NCI-H187 (cell line): Measurements from ENCODE around the gene PPP1R15B.

Source experiments
- DNase-seq, 2 experiments: peaks; one replicate each; lab custom pipeline; 2025; lab: John Stamatoyannopoulos, UW

The PPP1R15B gene

DNA sequence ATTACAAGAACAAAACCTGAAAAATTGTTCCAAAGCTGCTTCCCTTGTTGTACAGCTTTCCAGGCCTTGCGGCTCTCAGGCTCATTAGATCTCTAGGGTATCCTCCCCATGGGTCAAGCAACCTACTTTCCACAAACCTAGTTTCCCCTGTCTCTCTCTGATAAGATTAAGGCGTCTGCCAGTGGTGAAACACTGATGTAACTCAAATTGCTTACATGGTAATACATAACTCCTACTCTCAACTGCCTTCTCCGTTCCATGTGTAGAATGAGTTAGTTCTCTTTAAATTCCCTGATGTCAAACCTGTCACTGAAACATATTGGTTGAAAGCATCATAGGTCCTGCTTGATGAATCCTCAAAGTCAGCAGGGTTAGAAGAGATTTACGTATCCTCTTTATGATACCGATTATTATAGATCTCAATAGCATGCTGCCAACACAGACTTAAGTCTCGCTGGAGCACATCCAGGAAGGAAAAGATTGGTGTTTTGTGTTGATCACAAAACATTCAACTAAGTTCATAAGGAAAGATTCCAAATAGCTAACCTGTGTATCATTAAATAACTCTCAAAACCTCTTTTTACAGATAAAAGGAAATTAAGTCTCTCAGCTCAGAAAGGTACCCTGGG lies 10.6 kb downstream of the PPP1R15B start:
- no peak for DNase-seq

DNA sequence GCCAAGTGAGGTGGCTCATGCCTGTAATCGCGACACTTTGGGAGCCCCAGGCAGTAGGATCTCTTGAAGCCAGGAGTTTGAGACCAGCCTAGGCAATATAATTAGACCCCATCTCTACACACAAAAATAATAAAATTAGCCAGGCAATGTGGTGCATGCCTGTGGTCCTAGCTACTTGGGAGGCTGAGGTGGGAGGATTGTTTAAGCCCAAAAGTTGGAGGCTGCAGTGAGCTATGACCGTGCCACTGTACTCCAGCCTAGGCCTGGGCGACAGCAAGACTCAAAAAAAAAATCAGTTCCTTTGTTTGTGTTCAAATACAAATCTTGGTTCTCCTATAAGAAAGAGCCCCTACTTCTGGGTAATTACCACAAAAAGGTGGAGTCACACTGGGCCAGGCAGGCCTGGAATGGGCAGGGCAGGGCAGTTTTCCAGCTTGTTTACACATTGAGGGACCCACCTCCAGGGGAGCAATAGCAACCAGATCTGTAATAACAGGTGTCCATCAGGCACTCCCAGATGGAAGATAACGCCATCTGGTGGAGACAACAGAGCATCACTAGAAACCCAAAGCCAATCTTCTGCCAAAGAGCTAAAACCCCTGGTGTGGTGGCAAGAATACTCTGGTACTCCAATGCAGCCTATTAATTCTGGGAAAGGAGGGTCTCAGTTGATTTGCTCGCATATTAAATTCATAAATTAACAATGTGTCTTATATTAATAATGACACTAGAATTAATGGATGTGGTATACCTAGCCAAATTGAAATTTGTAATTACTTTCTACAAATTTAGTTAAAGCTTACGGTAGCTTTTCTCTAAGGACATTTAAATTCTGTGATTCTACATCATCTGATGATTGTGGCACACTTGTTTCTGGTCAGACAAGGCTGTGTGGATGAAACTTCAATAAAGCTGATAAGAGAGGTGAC lies 13.2 kb downstream of the PPP1R15B start:
- peak; percentile 33 to 70 for DNase-seq

- DNase-seq = no peak
These were observed 15.5 kb downstream of the PPP1R15B start for GRCh38 chr1:204396015-204396583.

- no peak for DNase-seq
These were observed 20.0 kb downstream of the PPP1R15B start for GRCh38 chr1:204391629-204392028.

DNA sequence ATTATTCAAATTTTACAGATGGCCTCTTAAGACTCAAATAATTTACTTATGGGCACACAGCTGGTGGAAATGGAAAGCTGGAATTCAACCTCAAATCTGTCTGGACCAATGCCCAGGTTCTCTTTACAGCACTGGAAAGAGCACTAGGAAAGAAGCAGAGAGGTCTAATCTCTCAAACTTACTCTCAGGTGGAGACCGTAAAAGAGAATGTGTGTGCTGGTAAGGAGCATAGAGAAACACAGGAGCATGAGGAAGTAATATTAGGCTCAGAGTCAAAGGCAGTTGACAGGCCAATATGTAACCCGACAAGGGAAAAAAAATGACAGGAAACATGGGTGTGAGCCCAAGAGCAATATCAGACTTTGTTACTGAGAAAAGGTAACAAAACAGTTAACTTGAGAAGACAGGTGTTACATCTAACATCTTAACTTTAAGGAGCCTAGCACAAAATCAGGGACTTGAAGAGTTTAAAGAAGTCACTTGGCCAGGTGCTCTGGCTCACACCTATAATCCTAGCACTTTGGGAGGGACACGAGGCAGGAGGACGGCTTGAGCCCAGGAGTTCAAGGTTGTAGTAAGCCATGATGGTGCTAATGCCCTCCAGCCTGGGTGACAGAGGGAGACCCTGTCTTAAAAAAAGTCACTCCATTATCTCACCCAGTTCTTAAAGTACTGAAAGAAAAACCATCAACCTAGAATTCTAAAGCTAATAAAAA lies 20.7 kb downstream of the PPP1R15B start:
- DNase-seq = no peak

DNA sequence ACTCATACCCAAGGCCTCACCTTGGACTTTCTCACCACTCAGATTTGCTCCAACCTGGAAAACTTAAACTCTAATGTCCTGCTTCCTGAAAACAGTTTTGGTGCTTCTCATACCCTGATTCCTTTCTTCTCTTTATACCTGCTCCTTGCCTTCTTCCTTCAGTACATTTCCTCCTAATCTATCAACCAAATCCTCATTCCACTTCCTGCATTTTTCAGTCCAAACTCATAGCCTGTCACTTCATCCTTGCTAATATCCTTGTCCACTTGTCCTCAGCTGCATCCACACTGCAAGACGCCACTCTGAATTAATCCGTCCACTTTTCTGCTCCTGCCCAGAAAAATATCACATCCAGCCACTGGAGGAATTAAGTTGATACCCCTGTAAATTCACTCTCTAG lies 25.9 kb downstream of the PPP1R15B start:
- no peak for DNase-seq

DNA sequence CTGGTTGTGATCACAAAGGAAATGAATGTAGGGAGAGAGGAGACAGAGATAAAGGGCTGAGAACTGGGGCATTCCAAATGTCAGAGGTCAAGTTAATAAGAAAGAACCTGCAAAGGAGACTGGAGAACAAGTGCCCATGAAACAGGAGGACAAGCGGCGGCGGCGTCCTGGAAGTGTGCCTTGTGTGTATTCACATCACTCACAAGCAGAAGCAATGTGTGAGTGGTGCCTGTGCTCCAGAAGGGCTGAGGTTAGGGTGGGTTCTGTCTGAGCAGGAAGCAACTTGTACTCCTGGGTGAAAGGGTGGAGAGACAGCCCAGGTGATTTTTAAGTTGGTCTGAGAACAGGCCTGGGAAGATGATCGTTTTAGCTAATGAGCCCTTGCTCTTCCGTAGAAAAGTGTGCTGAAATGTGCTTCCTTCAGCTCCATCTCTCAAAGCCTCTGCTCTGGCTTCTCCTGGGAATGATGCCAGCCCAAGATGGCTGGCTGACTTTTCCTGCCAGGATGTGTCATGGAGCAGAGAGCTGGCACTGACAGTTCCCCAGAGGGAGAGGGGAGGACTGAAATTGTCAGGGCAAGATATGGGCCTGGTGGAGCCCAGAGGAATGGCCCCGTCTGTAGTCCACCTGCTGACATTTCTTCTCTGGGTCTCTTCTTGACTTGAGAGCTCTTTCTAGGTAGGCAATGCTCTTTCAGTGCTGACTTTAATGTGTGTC lies 26.8 kb downstream of the PPP1R15B start:
- DNase-seq = no peak

- DNase-seq = no peak
These were observed 28.3 kb downstream of the PPP1R15B start for GRCh38 chr1:204383163-204383904.

DNA sequence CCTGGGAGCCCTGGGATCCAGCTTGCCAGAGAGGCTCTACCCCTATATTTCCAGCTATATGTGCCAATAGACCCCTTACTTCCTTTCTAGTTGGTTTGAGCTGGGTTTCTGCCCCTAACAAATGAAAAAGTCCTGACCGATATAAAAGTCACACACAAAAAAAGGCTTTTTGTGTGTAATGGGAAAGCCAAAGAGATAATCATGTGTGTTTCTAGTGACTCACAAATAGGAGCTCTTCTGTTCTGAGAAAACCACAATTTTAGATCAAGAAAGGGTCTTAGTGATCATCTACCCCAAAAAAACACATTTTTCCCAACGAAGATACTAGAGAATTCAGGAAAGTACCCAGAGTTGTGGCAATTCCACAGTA lies 28.9 kb downstream of the PPP1R15B start:
- DNase-seq = no peak

GRCh38 chr1:204380293-204380831 lies 31.3 kb downstream of the PPP1R15B start:
- DNase-seq = no peak

DNA sequence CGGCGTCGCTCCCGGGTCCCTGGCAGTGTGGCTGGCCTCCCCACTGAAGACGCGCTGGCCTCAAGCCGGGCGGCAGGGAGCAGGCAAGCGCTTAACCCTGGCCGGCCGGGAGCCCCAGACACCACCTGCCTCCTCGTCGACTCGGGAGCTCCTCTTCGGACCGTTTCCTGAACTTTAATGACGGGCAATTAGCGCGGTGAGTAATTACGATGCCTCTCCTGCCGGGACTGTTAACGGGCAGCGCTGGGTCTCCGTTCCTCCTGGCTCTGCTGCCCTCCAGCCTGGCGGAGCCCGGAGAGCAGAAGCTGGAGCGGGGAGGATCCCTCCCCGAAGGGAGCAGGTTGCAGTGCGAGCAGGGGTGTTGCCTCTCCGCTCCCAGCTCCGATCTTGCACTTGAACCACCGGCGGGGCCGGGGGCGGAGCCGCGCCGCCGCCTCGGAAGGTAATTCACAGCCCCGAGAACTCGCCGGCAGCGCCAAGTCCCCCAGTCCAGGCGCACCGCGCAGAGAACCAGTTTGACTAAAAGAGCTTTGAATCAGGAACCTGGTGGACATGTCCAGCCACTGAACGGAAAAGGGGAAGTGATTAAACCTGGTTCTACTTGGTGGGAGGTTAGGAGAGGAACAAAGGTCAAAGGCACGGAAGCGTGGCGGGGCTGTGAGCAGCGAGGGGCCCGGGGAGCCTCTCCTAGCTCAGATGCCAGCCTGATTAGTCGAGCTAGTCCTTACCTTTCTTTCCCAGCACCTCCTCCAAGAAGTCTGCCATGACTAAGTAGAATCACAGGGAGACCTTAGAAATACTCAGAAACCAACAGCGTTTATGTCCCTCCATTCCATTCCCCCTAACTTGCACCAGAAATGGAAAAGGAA lies 33.6 kb downstream of the PPP1R15B start:
- DNase-seq = peak; percentile 31 to 32

- no peak for DNase-seq
These were observed 34.5 kb downstream of the PPP1R15B start for GRCh38 chr1:204376919-204377799.

DNA sequence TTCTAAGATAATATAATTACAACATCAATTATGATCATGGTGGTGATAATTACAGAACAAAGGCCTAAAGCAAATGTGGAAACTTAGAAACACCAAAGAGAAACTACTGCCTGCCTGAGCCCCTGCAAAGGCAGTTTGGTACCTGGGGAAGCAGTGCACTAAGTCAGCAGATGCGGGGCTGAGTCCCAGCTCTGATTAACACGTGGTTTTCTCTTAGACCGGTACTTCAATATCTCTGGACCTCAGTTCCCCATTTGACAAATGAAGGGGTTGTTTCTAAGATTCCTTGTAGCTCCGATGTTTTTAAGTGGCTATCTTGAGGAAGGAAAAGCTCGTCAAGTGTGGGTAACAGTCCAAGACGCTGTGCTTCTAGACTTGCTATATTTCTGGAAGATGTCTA lies 35.2 kb downstream of the PPP1R15B start:
- no peak for DNase-seq

- no peak for DNase-seq
These were observed 37.7 kb downstream of the PPP1R15B start for GRCh38 chr1:204373911-204374310.

DNA sequence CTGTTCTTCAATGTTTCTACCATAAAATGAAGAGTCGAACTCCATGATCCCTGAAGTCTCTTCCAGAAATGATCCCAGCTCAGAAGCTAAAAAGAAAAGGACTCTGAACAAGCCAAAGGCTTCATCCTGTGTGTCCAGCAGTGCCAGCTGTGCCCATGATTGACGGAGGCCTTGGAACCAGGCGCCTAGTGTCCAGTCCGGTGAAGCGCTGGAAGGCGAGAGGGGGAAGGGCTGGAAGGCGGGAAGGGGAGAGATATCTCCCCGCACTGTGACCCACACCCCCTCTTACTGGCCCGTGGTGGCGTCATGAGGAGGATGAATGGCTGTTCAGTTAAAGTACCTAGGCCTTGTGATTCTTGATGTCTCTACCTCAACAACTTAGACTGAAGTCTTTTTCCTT lies 41.4 kb downstream of the PPP1R15B start:
- DNase-seq = no peak

DNA sequence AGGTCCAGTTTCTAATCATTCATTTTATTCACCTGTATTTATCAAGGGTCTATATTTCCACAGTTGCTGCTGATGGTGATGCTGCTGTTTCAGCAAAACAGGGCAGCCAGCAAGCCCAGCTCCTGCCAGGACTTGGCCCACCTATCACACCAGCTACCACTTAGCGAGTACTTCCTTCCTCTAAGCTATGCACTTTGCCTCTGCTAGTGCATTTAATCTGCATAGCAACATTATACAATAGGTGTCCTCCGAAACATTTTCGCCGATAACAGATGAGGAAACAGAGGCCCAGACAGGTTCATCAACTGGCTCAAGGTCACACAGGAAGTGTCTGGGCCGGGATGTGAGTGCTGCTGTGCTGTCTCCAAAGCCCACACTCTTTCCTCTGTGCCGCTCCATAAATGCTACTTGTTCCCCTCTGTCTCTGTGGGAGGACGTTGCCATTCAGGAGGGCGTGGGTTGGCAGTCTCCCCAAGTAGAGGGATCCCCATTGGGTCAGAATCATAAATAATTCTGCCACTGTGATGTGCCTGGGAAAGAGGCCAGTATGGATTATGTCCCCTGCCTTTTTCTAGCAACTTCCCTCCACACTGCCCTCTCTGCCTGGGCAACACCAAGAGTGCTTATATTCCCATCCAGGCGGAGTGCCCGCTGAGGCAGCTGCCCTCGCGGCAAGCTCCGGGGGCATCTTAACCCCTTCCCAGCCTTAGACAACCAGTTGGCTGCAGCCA lies 42.5 kb downstream of the PPP1R15B start:
- DNase-seq = no peak

- no peak for DNase-seq
These were observed 43.7 kb downstream of the PPP1R15B start for GRCh38 chr1:204367956-204368355.
